GM21360 (cell line): ENCODE data around the gene RRP15.

Experiments used
- ATAC-seq: cut with Tn5 transposase; IDR thresholded peaks from one replicate; pipeline ENCODE4 v1.9.1; 2021; ENCODE audit warnings: mild to moderate bottlenecking, moderate library complexity; ENCODE audit not compliant: unreplicated experiment

RRP15 gene

GRCh38 chr1:218383681-218384080, 98.6 kb downstream of the RRP15 start:
- ATAC-seq: no peak

- no peak for ATAC-seq
These were observed 99.5 kb downstream of the RRP15 start for GRCh38 chr1:218384581-218384993.
